GM06990 (cell line): ENCODE measurements around the gene PRR36.
A peak's percentile ranks its signal among the peaks of the same experiment; 100 is the strongest.
"Not testable (repeated sequence)": the region's sequence is repeated elsewhere in the genome, so short reads cannot be mapped to it uniquely, and the experiment has no call there.

Source experiments
- DNase-seq: peaks from one replicate; pipeline ENCODE4 v3.0.0-alpha.2; 2011; ENCODE audit not compliant: insufficient read length; ENCODE audit errors: extremely low read depth
- H3K27me3 ChIP-seq: replicated peaks from 2 replicates; pipeline ENCODE4 v1.6.0; 2011; ENCODE audit warnings: low read length; ENCODE audit not compliant: control insufficient read depth, insufficient read depth
- H3K36me3 ChIP-seq: 2 replicates; pipeline ENCODE4 v1.5.1; 2011; ENCODE audit warnings: low read length; ENCODE audit not compliant: control insufficient read depth, insufficient read depth
- H3K4me3 ChIP-seq: replicated peaks from 2 replicates; pipeline ENCODE4 v1.5.1; 2011; ENCODE audit warnings: low read depth, mild to moderate bottlenecking, control low read depth, low read length
- CTCF ChIP-seq: IDR thresholded peaks from 2 replicates; pipeline ENCODE4 v1.5.1; 2011; ENCODE audit warnings: low read length, control low read depth, mild to moderate bottlenecking, inconsistent platforms; ENCODE audit not compliant: insufficient read depth, poor library complexity, severe bottlenecking

The PRR36 gene

GRCh38 chr19:7920519-7921301 is 46.5 kb upstream of the PRR36 start:
- H3K4me3 ChIP-seq: peak overlapping the region; percentile 80
- TF ChIP-seq CTCF: no peak
- peak; percentile 95 for DNase-seq
- no peaks in the 10 kb centered on the region; the same call in none of the 2 replicates for H3K27me3 ChIP-seq
- H3K36me3 ChIP-seq: peaks cover 5% of the 10 kb centered on the region

DNA sequence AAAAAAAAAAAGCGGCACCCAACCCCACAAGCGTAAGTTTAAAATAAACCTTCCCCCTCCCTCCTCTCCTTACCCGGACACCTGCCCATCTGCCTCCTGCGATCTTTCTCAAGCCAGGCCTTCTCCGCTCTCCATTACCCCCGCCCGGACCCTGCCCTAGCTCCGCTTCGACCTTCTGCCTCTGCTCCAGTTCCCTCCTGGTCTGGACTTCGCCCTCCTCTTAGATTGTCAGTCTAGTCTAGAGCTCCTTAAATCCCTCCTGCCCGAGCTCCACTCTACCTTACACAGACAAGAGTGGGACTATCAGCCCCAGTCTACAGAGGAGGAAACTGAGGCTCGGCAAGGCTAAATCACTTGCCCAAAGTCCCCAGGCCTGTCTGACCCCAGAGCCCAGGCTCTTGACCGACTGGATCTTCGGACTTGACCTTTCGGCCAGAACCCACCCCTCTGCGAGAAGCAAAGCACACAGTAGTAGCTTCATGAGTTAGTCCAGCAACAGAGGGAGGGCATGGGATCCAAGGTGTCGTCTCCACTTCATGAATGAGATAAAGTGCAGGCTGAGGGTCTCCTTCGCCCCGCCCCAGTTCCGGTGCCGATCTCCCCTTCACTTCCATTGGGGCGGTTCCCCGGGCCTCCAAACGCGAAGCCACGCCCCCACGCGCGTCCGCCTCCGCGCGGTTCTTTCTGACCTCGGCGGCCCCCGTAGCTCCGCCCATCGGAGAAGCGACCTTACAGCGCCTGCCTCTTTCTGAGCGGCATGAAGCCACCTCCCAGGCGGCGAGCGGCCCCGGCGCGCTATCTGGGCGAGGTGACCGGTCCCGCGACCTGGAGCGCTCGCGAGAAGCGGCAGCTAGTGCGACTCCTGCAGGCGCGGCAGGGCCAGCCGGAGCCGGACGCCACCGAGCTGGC is 45.7 kb upstream of the PRR36 start, which contains the start of gene SNAPC2:
Gene SNAPC2, plus strand, starts transcription at position 729 of the 909 bp plus-strand sequence. Its CDS starts 29 bp downstream, at position 758.
- Histone ChIP-seq H3K36me3 (peaks cover 5% of the 10 kb centered on the region), H3K27me3 (no peaks in the 10 kb centered on the region; the same call in none of the 2 replicates), H3K4me3 (peak within 1 kb of the TSS; percentile 80)
- DNase-seq: peak; percentile 97
- TF ChIP-seq CTCF: no peak

DNA sequence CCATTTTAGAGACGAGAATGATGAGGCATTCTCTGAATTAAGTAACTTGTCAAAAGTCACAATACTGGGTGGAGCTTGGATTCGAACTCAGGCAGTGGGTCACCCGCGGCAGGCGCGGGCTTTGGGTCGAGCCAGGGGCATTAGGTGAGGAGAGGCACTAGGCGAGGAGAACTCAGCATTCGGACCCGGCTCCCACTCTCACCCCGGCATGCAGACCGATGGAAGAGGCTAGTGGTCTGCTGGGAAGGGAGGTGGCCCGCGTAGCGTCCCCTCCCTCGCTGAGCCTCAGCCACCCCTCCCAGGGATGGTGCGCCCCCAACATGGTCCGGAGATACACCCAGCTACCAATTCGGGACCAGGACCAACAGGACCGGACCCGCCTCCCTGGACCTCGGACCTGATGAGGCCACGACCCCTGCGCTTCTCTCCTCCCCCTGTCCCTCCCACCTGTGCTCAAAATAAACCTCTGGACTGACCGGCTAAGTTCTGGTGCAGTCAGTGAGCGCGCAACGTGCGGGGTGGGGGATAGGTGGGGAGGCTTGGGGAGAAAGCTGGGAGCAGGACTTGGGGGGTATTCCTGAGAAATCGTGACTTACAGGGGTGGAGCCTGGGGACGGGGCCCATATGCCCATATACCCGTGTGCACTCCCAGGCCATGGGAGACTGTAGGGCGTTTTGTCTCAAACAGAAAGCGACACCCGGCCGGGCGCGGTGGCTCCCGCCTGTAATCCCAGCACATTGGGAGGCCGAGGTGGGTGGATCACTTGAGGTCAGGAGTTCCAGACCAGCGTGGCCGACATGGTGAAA is 44.6 kb upstream of the PRR36 start:
- H3K36me3 ChIP-seq: peaks cover 5% of the 10 kb centered on the region
- no peaks in the 10 kb centered on the region; the same call in none of the 2 replicates for H3K27me3 ChIP-seq
- no peak overlapping the region for H3K4me3 ChIP-seq
- peak; percentile 20 for DNase-seq
- no peak for TF ChIP-seq CTCF

GRCh38 chr19:7918062-7918614 is 43.9 kb upstream of the PRR36 start:
- not testable (repeated sequence) for H3K27me3 ChIP-seq, DNase-seq, H3K4me3 ChIP-seq, H3K36me3 ChIP-seq

GRCh38 chr19:7917267-7918061 is 43.3 kb upstream of the PRR36 start:
- Histone ChIP-seq H3K27me3 (no peaks in the 10 kb centered on the region; the same call in none of the 2 replicates), H3K36me3 (peaks cover 1% of the 10 kb centered on the region), H3K4me3 (peak overlapping the region; percentile 43)
- DNase-seq: peak; percentile 72
- TF ChIP-seq CTCF: peak; percentile 61
